ENCODE measurements around the gene PARM1.

PARM1 gene

DNA sequence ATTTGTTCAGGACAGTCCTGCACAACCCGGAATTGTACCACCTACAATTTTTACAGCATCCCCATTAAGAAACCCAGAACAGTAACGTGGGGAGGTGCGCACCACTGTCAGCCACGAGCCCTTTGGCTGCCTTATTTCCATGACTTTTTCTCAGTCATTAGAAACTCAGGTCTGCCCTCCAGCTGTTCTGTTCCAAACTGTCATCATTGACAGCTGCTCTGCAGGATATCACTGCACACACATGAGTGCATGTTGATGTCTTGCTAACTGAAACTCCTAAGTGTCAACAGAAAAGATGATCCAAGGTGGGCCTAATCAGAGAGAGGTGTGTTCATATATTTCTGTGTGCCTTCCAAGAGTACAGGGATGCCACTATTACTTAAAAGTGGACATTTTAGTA lies 123.4 kb downstream of the PARM1 start:
- H3K4me1 Mint-ChIP-seq = peaks cover 24% of the 10 kb centered on the region
- no peak overlapping the region for H3K27ac Mint-ChIP-seq
- TF ChIP-seq, protein P1, sequence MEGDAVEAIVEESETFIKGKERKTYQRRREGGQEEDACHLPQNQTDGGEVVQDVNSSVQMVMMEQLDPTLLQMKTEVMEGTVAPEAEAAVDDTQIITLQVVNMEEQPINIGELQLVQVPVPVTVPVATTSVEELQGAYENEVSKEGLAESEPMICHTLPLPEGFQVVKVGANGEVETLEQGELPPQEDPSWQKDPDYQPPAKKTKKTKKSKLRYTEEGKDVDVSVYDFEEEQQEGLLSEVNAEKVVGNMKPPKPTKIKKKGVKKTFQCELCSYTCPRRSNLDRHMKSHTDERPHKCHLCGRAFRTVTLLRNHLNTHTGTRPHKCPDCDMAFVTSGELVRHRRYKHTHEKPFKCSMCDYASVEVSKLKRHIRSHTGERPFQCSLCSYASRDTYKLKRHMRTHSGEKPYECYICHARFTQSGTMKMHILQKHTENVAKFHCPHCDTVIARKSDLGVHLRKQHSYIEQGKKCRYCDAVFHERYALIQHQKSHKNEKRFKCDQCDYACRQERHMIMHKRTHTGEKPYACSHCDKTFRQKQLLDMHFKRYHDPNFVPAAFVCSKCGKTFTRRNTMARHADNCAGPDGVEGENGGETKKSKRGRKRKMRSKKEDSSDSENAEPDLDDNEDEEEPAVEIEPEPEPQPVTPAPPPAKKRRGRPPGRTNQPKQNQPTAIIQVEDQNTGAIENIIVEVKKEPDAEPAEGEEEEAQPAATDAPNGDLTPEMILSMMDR (IDR thresholded peaks at IDR 0.05; ENCODE audit: unreplicated experiment in 3 of 3) = no peak
- no peak overlapping the region for H3K4me3 Mint-ChIP-seq
- H3K36me3 Mint-ChIP-seq (ENCODE audit: low read depth) = no peaks in the 10 kb centered on the region
- H3K27me3 Mint-ChIP-seq (ENCODE audit: low read depth) = no peaks in the 10 kb centered on the region
- H3K9me3 Mint-ChIP-seq = no peaks in the 10 kb centered on the region

DNA sequence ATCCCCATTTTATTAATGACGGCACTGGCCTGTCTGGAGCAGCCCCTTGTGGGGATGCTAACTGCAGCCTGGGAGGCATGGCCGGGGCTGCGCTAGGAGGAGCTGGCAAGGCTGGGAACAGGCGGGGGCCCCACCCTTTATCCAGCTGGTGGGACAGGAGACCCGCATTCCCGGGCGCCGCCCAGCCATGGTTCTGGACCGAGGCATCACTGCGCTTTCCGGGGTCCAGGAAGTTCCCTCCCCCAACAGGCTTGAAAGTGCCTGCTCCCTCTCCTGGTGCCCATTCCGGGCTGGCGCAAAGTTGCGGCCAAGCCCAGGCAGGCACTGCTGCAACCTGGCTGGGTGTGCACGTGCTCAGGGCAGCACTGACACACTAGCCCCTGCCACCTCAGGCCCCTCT lies 124.5 kb downstream of the PARM1 start:
- Mint-ChIP-seq H3K36me3 (ENCODE audit: low read depth) (no peaks in the 10 kb centered on the region), H3K27me3 (ENCODE audit: low read depth) (no peaks in the 10 kb centered on the region), H3K4me3 (no peak overlapping the region), H3K27ac (no peak overlapping the region), H3K9me3 (no peaks in the 10 kb centered on the region), H3K4me1 (peaks cover 24% of the 10 kb centered on the region)
- TF ChIP-seq, protein P1 (IDR thresholded peaks at IDR 0.05; ENCODE audit: unreplicated experiment in 3 of 3) = no peak

DNA sequence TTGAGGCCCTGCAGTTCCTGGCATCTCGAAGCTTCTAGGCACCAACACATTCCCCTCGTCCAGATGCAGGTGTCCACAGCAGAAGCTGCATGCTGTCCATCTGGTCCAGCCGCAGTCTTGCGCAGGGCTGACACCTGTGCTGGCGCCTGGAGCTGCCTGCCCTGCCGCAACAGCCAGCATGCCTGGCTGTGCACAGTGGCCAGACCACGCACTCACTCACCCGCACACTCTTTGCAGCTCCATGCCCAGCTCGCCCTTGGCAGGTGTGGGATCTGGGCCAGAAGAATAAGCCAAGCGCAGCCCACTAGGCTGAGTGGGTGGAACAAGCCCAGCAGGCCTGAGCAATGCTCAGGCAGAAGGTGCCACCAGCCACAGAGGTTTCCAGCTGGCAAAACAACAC lies 125.6 kb downstream of the PARM1 start:
- Mint-ChIP-seq H3K4me3 (no peak overlapping the region), H3K27me3 (ENCODE audit: low read depth) (no peaks in the 10 kb centered on the region)

DNA sequence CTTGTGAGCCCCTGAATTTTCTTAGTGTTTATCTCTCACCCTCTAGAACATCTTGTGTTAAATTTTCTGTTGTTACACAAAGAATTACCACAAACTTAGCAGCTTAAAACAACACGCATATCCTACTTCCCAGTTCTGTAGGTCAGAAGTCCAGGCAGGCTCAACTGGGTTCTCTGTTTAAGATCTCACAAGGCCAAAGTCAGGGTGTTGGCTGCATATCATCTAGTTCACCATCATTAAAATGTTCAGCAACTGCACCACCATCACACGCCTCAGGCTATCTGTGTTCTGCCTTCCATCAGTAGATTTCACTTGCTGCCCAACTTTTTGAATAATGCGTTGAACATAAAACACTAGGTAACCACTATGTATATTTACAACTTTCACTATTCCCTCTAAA lies 130.5 kb downstream of the PARM1 start:
- H3K4me3 Mint-ChIP-seq = no peak overlapping the region
- peaks cover 9% of the 10 kb centered on the region for H3K4me1 Mint-ChIP-seq
- peak overlapping the region in 2 of 3 experiments; percentile 5 to 19 for H3K27ac Mint-ChIP-seq
- H3K36me3 Mint-ChIP-seq (ENCODE audit: low read depth) = no peaks in the 10 kb centered on the region
- no peaks in the 10 kb centered on the region for H3K27me3 Mint-ChIP-seq (ENCODE audit: low read depth)
- TF ChIP-seq, protein P1 (IDR thresholded peaks at IDR 0.05; ENCODE audit: unreplicated experiment in 3 of 3) = no peak
- H3K9me3 Mint-ChIP-seq = no peaks in the 10 kb centered on the region

More for the DNA sequence above, 125.6 kb downstream of the PARM1 start:
- TF ChIP-seq, protein P1 (IDR thresholded peaks at IDR 0.05; ENCODE audit: unreplicated experiment in 3 of 3) = no peak
- no peaks in the 10 kb centered on the region for H3K36me3 Mint-ChIP-seq (ENCODE audit: low read depth)
- H3K9me3 Mint-ChIP-seq = no peaks in the 10 kb centered on the region
- no peak overlapping the region for H3K27ac Mint-ChIP-seq
- peaks cover 25% of the 10 kb centered on the region for H3K4me1 Mint-ChIP-seq

DNA sequence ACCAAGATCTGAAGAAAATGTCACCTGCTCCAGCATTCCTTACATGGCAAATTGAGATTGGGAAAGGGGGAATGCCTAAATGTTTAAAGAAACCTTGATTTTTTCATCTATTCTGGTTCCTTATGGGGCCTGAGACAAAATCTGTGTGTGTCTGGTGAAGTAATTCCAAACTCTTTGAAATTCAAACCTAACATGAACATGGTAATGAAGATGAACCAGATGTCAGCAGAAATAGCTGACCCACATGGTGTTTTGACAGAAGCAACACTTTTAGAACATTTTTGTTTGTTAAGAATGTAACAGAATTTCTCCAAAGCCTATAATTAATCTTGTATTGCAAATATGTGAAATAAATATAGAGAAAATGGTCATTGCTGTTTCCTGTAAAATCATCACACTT lies 133.0 kb downstream of the PARM1 start:
- no peaks in the 10 kb centered on the region for H3K36me3 Mint-ChIP-seq (ENCODE audit: low read depth)
- TF ChIP-seq, protein P1 (IDR thresholded peaks at IDR 0.05; ENCODE audit: unreplicated experiment in 3 of 3) = no peak
- H3K27ac Mint-ChIP-seq = no peak overlapping the region
- no peak overlapping the region for H3K4me3 Mint-ChIP-seq
- H3K4me1 Mint-ChIP-seq = peaks cover 4% of the 10 kb centered on the region
- H3K9me3 Mint-ChIP-seq = peaks cover 4% of the 10 kb centered on the region
- no peaks in the 10 kb centered on the region for H3K27me3 Mint-ChIP-seq (ENCODE audit: low read depth)

DNA sequence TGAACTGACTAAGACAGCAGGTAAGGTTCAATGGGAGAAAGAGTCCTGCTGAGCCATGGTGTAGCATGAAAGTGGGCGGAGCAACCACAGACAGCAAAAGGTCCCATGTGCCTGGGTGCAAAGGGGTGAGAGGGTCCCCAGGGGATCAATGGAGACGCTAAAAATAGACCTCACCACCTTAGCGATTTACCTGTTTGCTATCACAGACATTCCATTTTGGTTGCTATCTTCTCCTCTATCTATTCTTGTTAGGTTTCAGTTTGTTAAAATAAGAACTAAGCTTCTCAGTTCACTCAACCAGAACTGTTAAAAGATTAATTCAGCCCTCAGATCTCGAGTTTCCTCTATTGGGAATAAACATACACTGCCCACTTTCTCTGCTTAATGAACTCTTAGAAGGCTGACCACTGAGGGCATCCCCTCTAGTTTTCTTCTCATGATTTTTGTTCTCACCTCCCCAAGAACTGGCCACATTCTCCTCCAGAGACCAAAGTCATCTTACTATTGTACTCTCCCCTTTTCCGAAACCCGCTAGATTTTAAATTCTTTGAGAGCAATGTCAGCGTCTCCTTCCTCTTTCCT lies 136.7 kb downstream of the PARM1 start:
- no peaks in the 10 kb centered on the region for H3K27me3 Mint-ChIP-seq (ENCODE audit: low read depth)
- H3K4me1 Mint-ChIP-seq = peaks cover 8% of the 10 kb centered on the region
- TF ChIP-seq, protein P1 (IDR thresholded peaks at IDR 0.05; ENCODE audit: unreplicated experiment in 3 of 3) = no peak
- no peak overlapping the region for H3K4me3 Mint-ChIP-seq
- peaks cover 4% of the 10 kb centered on the region for H3K9me3 Mint-ChIP-seq
- no peaks in the 10 kb centered on the region for H3K36me3 Mint-ChIP-seq (ENCODE audit: low read depth)
- peak overlapping the region in 1 of 3 experiments; percentile 6 for H3K27ac Mint-ChIP-seq
